Progenitor cell of endocrine pancreas (in vitro differentiated cells): ENCODE data around the gene CBLB. TPM values are rescaled to one million over a fixed set of nuclear protein-coding genes. Genes with fewer than 3 reads are reported as not detected.

Experiments used
- DNase-seq: peaks from one replicate; pipeline ENCODE4 v3.0.0; 2021; ENCODE audit warnings: low spot score; ENCODE audit not compliant: unreplicated experiment
- H3K27ac Mint-ChIP-seq: 2 replicates; pipeline ENCODE4 v1.8.0; 2021; ENCODE audit warnings: mild to moderate bottlenecking, moderate library complexity, mixed read lengths
- H3K27me3 Mint-ChIP-seq: 2 replicates; pipeline ENCODE4 v1.8.0; 2021; ENCODE audit warnings: mixed read lengths
- H3K36me3 Mint-ChIP-seq: 2 replicates; pipeline ENCODE4 v1.8.0; 2022; ENCODE audit warnings: mixed read lengths; ENCODE audit not compliant: insufficient read depth
- H3K4me1 Mint-ChIP-seq: 2 replicates; pipeline ENCODE4 v1.8.0; 2021; ENCODE audit warnings: low read depth, mixed read lengths
- H3K4me3 Mint-ChIP-seq: 2 replicates; pipeline ENCODE4 v1.8.0; 2021; ENCODE audit warnings: low read depth, mild to moderate bottlenecking, moderate library complexity, mixed read lengths
- H3K9me3 Mint-ChIP-seq: 2 replicates; pipeline ENCODE4 v1.8.0; 2021; ENCODE audit warnings: low read depth, mixed read lengths
- CTCF ChIP-seq: fragments of 200-600 bp; sonication (generic); IDR thresholded peaks from one replicate; pipeline ENCODE4 v1.5.0; 2021; ENCODE audit warnings: antibody characterized with exemption, mild to moderate bottlenecking; ENCODE audit not compliant: unreplicated experiment
- total RNA-seq: library from RNA; stranded (reverse); gene quantifications from 2 replicates; pipeline ENCODE4 v1.2.1, GENCODE V29; 2021

CBLB gene
- total RNA-seq, 1 donor from 2014 or later, result 64.1 TPM

DNA sequence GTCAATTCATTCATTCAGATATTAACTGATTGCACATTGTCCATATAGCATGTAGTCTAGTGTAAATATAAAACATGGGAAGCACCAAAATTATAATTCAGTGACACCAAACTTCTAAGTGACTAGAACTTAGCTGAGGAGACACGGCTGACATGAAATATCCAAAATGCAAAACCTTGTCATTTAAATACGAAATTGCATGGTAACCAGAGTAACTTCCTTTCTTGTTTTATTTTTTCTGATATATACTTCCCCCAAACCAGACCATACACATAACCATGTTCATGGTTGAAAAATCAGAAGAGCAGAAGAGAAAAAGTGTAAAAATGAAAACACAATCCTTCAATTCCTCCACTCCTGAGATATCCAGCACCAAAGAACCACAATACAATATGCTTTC is 38.0 kb downstream of the CBLB start:
- H3K27ac Mint-ChIP-seq, result no peak overlapping the region

DNA sequence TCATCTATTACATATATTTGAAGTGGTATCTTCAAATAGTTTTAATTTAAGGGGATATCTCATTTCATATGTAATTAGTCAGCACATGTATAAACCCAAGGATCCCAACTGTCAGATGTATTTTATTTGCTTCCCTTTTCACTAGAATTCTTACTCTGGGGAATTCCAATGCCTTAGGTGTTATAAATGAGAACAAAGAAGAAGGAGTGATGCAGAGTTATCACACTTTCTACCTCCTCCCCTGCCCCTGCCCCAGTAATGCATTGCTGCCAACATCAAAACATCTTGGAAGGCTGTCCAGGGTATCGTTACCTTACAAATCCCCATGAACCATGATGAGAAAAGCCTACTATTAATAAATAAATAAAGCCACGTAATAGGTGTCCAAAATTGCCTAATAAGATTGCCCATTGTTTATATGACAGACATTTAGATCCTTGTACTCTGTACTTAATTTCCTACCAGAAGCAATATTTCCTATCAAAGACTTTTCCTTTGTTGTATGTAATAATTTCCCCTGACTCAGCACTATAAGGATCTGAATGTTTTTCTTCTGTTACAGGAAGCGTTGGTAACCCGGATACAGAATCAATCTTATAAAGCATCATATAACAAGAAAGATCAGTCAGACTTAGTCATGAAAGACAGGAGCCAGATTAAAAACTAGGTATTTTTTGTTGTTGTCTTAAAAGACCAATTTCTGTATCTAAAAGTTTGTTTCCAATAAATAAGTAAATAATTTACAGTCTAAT is 38.8 kb downstream of the CBLB start:
- no peak for DNase-seq
- peaks cover 1% of the 10 kb centered on the region for H3K4me1 Mint-ChIP-seq
- TF ChIP-seq CTCF, result no peak
- peaks cover 35% of the 10 kb centered on the region for H3K36me3 Mint-ChIP-seq
- no peaks in the 10 kb centered on the region for H3K27me3 Mint-ChIP-seq
- no peaks in the 10 kb centered on the region for H3K9me3 Mint-ChIP-seq
- H3K4me3 Mint-ChIP-seq, result no peak overlapping the region
- no peak overlapping the region for H3K27ac Mint-ChIP-seq

More for the DNA sequence above, 38.0 kb downstream of the CBLB start:
- TF ChIP-seq CTCF, result no peak
- Mint-ChIP-seq H3K36me3 (peaks cover 34% of the 10 kb centered on the region), H3K4me1 (peaks cover 7% of the 10 kb centered on the region), H3K9me3 (no peaks in the 10 kb centered on the region), H3K27me3 (no peaks in the 10 kb centered on the region), H3K4me3 (no peak overlapping the region)
- no peak for DNase-seq

DNA sequence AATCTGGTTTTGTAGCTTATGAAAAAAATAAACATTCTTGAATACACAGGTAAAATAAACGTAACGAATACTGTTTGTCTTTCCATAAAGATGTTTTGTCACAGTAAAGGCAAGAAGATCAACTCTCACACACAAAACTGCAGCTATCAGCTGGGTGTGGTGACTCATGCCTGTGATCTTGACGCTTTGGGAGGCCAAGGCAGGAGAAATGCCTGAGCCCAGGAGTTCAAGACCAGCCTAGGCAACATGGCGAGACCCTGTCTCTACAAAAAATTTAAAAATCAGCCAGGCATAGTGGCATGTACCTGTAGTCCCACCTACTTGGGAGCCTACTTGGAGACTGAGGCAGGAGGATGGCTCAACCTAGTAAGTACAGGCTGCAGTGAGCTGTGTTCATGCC is 39.6 kb downstream of the CBLB start:
- no peaks in the 10 kb centered on the region for H3K9me3 Mint-ChIP-seq
- TF ChIP-seq CTCF, result no peak

DNA sequence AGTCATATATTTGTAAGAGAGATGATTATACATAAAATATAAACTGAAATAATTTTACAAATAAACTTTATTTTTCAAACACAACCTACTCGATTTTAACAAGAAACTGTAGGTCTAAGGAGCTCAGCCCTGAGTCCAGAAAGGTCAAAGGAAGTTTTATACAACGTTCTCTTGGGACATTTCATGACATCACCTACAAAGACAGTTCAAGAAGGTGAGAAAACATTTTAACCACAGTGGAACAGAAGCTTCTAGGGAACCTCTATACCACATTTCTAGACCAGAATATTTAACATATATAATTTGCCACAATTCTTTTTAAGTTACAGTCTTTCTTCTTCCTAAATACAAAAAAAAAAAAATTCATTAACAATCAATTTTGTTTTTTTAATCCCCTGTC is 40.1 kb downstream of the CBLB start:
- Mint-ChIP-seq H3K4me3 (no peak overlapping the region), H3K4me1 (peaks cover 4% of the 10 kb centered on the region), H3K9me3 (no peaks in the 10 kb centered on the region), H3K27me3 (no peaks in the 10 kb centered on the region), H3K36me3 (peaks cover 35% of the 10 kb centered on the region), H3K27ac (no peak overlapping the region)
- DNase-seq, result no peak
- no peak for TF ChIP-seq CTCF

More for the DNA sequence above, 39.6 kb downstream of the CBLB start:
- H3K4me3 Mint-ChIP-seq, result no peak overlapping the region
- H3K4me1 Mint-ChIP-seq, result no peaks in the 10 kb centered on the region
- H3K27me3 Mint-ChIP-seq, result no peaks in the 10 kb centered on the region
- DNase-seq, result no peak
- peaks cover 35% of the 10 kb centered on the region for H3K36me3 Mint-ChIP-seq
- no peak overlapping the region for H3K27ac Mint-ChIP-seq

GRCh38 chr3:105827959-105828358 is 40.9 kb downstream of the CBLB start:
- H3K4me1 Mint-ChIP-seq, result peaks cover 11% of the 10 kb centered on the region
- no peaks in the 10 kb centered on the region for H3K27me3 Mint-ChIP-seq
- no peak overlapping the region for H3K4me3 Mint-ChIP-seq
- TF ChIP-seq CTCF, result peak; percentile 17
- H3K27ac Mint-ChIP-seq, result no peak overlapping the region
- DNase-seq, result no peak
- H3K9me3 Mint-ChIP-seq, result no peaks in the 10 kb centered on the region
- peaks cover 36% of the 10 kb centered on the region for H3K36me3 Mint-ChIP-seq
